ENCODE measurements around the gene PELI1. TPM values are rescaled to one million over a fixed set of nuclear protein-coding genes. Genes with fewer than 3 reads are reported as not detected.

The PELI1 gene
- total RNA-seq, 4 donors from 2014 or later, result 38.4 to 57.0 (median 46.0) TPM

GRCh38 chr2:64173156-64174135, 29.2 kb upstream of the PELI1 start:
- no peak overlapping the region for H3K4me3 ChIP-seq (ENCODE audit: low read depth, poor library complexity, severe bottlenecking)

DNA sequence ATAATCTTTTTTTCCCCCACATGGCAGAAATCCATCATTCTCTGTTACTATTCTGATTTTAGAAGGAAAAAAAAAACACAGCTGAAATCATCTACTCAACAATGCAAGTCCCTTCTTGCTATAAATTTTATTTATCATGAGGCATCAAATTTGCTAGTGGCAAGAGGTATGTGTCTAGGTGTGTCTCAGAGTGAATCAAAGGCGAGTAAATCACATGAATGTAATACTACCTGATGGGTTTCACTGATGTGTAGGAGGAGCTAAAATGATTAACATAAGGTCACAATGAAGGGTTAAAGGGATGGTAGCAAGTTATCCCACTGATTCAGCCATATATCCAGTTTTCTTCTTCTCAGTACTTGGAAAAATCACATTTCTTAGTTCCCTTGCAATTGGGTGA, 24.5 kb upstream of the PELI1 start:
- intact Hi-C loops (cut with DNase I; ENCODE audit: low total_unique reads), result no loop called here
- TF ChIP-seq CTCF (IDR thresholded peaks at IDR 0.05), result no peak
- no peak for TF ChIP-seq POLR2A (IDR thresholded peaks at IDR 0.05)
- DNase-seq (ENCODE audit: low spot score in 2 of 2), result no peak
- no peak overlapping the region for H3K4me3 ChIP-seq (ENCODE audit: low read depth, poor library complexity, severe bottlenecking)
- 61 to 71% methylated on average over 1 of the region's 1 CpG for WGBS, 2 donors

More at GRCh38 chr2:64173156-64174135, 29.2 kb upstream of the PELI1 start:
- TF ChIP-seq CTCF (IDR thresholded peaks at IDR 0.05), result no peak
- TF ChIP-seq POLR2A (IDR thresholded peaks at IDR 0.05), result no peak
- no peak for DNase-seq (ENCODE audit: low spot score in 2 of 2)
- intact Hi-C loops (cut with DNase I; ENCODE audit: low total_unique reads), result no loop called here
- 83 to 86% methylated on average over 5 of the region's 5 CpGs for WGBS, 2 donors

- intact Hi-C loops (cut with DNase I; ENCODE audit: low total_unique reads), result no loop called here
- no peak for DNase-seq (ENCODE audit: low spot score in 2 of 2)
- TF ChIP-seq POLR2A (IDR thresholded peaks at IDR 0.05) (no peak), CTCF (IDR thresholded peaks at IDR 0.05) (no peak)
- H3K4me3 ChIP-seq (ENCODE audit: low read depth, poor library complexity, severe bottlenecking), result no peak overlapping the region
These were observed 24.0 kb upstream of the PELI1 start for GRCh38 chr2:64168201-64168600.

GRCh38 chr2:64166637-64167420, 22.6 kb upstream of the PELI1 start:
- 86 to 89% methylated on average over 4 of the region's 4 CpGs for WGBS, 2 donors
- intact Hi-C loops (cut with DNase I; ENCODE audit: low total_unique reads), result no loop called here

GRCh38 chr2:64166212-64166611, 22.0 kb upstream of the PELI1 start:
- no peak for DNase-seq (ENCODE audit: low spot score in 2 of 2)
- 82 to 85% methylated on average over 2 of the region's 2 CpGs for WGBS, 2 donors
- no peak for TF ChIP-seq POLR2A (IDR thresholded peaks at IDR 0.05)
- no peak overlapping the region for H3K4me3 ChIP-seq (ENCODE audit: low read depth, poor library complexity, severe bottlenecking)
- intact Hi-C loops (cut with DNase I; ENCODE audit: low total_unique reads), result no loop called here

More at GRCh38 chr2:64166637-64167420, 22.6 kb upstream of the PELI1 start:
- TF ChIP-seq CTCF (IDR thresholded peaks at IDR 0.05) (no peak), POLR2A (IDR thresholded peaks at IDR 0.05) (no peak)
- DNase-seq (ENCODE audit: low spot score in 2 of 2), result no peak
- no peak overlapping the region for H3K4me3 ChIP-seq (ENCODE audit: low read depth, poor library complexity, severe bottlenecking)

- DNase-seq (ENCODE audit: low spot score in 2 of 2), result no peak
- intact Hi-C loops (cut with DNase I; ENCODE audit: low total_unique reads), result no loop called here
- TF ChIP-seq CTCF (IDR thresholded peaks at IDR 0.05), result no peak
- no peak for TF ChIP-seq POLR2A (IDR thresholded peaks at IDR 0.05)
- H3K4me3 ChIP-seq (ENCODE audit: low read depth, poor library complexity, severe bottlenecking), result no peak overlapping the region
- 73 to 77% methylated on average over 1 of the region's 1 CpG for WGBS, 2 donors
These were observed 21.5 kb upstream of the PELI1 start for GRCh38 chr2:64165706-64166105.
